Embryonic facial prominence (tissue), 1 donor: ENCODE measurements around the gene SLC25A31.

Experiments
- DNase-seq: peaks from one replicate; pipeline ENCODE4 v3.0.0-alpha.2; 2016; ENCODE audit errors: extremely low spot score

SLC25A31 gene

DNA sequence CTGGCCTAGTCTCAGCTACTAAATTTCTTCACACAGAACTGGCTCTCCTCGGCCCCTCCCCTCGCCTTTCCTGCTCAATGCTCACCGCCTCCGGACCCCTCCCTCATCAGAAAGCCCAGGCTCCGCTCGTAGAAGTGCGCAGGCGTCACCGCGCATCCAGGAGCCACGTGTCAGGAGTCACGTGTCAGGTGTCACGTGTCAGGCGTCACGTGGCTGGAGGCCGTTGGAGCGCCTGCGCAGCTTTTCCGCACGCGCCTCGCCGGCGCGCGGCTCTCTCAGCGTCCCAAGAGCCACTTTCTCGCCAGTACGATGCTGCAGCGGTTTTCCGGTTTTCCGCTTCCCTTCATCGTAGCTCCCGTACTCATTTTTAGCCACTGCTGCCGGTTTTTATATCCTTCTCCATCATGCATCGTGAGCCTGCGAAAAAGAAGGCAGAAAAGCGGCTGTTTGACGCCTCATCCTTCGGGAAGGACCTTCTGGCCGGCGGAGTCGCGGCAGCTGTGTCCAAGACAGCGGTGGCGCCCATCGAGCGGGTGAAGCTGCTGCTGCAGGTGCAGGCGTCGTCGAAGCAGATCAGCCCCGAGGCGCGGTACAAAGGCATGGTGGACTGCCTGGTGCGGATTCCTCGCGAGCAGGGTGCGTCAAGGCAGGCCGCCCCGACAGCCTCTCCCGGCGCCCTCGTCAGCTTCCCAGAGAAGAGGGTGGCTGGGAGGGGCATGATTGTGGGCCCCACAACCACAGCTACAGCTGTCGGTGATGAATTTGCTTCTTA lies at the start of gene SLC25A31:
SLC25A31 (plus strand) TSS at position 259 of the 772 bp plus-strand sequence; CDS start at position 405, 146 bp downstream.
- DNase-seq = no peak

DNA sequence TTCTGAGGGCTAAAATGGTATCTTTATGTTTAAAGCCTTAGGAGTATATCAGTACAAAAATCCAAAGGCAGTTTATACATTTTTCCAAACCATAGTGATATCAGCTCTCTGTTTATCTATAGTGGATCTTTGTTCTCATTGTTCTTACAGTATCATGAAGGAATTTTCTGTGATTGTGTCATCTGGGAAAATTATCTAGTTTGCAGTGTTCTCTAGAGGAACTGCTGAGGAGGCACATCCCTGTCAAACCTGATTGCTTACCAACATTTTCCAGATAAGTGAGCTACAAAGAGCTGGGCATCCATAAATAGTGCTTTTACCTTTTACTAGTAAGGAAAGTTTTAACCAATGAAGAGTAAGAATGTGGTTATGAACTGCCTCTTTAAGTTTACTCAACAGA lies 44.9 kb upstream of the SLC25A31 start:
- DNase-seq = no peak

DNA sequence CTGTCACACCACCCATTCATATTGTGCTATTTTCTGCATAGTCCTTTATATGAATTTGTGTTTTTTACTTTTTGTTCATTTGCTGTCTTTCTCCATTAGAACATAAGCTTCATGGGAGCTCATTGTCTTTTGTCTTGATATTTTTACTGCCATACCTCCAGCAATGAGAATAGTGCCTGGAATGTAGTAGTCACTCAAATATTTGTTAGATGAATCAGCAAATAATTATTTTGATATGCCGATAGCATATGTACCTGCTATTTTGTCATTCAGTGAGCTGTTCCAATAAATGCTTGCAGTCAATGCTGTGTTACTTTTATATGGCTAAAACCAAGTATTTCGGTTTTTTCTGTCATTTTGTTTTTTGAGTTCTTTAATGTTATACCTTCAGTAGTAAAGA lies 43.5 kb upstream of the SLC25A31 start:
- DNase-seq = no peak

DNA sequence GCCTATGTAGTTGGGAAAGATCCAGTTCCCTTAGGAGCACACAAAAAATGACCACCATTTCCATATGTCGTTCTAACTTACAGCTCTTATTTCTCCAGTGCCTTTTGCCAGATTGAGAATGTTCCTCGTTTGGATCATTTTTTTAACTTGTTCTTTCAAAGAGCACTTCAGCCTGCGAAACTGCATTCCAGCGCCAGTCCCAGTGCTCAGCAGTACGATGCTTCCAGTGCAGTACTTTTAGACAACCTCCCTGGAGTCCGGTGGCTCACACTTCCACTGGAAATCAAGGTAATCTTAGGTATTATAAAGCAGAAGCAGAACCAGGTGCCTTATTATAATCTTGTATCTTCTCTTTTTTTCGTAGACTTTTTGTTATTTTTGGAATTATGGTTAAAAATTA lies 42.6 kb upstream of the SLC25A31 start:
- DNase-seq = no peak

DNA sequence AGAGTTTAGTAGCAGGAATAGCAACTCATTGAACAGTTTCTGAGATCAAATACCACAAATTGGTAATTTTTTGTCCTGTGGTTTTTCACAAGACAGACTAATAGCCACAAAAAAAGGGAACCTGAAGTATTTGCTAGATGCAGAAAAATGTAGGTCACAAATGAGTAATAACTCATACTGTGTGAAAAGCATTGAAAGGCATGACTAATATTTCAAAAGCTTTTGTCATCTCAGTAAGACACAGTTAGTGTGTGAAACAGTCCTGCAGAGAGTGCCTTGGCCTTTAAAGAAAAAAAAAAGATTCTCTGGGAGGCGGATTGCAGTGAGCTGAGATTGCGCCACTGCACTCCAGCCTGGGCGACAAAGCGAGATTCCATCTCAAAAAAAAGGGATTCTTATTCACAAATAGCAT lies 31.4 kb upstream of the SLC25A31 start:
- DNase-seq = no peak

DNA sequence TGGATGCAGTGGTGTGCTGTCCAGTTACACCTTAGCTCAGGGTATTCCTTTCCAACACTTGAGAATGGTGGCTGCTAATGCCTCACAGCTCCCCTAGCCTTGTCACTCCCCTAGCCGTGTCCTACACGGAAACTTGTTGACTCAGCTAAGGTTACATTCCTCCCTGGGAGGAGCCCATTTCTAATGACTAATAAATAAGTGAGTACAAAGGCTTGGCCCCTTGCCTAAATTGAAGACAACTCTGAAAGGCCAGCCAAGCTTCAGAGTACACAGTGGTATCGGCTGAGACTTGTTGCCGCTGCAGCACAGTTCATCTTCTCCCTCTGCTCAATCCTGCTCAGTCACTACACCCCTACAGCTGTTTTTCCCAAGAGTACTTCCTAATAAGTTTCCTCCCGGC lies 21.2 kb upstream of the SLC25A31 start:
- no peak for DNase-seq

DNA sequence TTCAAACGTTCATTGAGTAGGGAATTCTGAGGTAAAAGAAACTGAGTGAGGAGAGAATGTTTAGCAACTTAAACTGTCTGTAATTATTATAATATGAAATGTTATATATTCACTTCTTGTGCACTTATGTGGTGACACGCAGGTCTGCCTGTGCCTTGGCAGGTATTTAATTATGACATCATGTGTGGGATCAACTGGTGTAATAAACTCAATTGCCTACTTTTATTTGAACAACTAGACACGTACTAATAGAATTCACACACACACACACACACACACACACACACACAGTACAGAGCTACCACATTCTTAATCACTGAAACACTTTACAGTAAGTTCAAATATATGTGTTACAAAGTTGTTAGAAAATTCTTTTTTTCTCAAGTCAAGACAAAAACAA lies 20.7 kb upstream of the SLC25A31 start:
- DNase-seq = no peak

DNA sequence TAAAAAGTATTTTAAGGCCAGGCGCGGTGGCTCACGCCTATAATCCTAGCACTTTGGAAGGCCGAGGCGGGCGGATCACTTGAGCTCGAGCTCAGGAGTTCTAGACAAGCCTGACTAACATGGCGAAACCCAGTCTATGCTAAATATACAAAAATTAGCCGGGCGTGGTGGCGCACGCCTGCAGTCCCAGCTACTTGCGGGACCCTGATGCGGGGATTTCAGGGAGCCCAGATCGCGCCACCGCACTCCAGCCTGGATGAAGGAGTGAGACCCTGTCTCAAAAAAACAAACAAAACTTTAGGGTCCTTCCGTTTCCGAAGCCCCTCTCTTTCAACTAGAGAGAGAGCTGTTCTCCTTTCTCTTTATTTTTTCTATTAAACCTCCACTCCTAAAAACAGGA lies 1.2 kb downstream of the SLC25A31 start:
- DNase-seq = no peak

DNA sequence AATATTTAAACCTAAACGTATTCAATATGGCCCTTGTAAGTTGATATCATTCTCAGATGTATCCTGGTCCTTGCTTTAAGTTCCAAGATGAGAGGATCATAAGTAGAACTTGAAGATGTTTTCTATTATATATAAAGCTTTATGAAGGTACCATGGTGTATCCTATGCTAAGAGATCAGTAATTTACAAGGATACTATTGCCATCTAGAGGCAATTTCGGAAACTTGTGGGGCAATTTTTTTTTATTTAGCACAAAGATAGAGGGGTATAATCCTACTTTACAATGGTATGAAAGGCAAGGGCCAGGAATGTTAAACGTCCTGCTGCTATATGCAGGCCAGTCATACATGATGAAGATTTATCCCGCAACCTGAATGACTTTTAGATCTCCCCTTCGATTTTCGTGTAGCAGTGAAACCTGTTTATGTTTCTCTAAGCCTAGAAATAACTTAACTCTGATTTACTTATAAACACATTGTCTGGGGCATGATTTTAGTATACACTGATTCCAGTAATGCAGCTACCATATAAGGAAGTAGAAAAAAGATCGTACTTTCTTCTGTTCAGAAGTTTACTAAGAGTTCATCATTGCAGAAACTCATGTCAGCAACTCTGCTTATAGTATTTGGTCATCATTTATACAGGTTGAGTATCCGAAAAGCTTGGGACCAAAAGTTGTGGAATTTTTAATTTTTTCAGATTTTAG lies 2.6 kb downstream of the SLC25A31 start:
- DNase-seq = peak; percentile 58

DNA sequence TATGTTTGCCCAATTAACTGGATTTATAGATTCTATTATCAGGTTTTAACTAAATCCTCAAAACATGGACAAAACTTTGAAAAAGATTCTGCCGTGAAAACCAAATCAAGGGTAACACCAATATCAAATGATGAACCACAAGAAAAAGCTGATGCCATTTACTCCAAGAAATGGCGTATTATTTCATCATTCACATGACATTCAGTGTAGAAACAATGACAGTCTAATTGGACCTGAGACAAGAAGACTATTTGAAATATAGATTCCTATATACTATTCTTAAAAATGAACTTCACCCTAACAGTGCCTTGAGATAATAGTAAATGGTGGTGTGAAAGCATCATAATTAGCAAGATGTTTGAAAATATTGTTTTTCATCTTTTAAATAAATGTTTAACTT lies 4.8 kb downstream of the SLC25A31 start:
- DNase-seq = no peak

DNA sequence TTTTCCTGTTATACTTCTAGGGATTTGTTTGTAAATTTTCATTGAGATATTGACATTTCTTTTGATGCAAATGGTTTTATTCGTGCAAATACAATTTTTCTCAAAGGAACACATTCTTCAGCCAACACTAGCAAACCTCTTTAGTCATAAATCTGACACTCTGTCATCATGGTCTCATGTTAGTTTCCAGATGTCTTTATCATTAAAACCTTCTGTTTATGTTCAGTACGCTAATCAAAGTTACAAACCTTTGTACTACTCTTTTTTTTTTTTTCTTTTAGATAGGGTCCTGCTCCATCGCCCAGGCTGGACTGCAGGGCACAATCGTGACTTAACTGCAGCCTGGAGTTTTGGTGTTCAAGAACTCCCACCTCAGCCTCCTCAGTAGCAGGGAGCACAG lies 7.1 kb downstream of the SLC25A31 start:
- DNase-seq = no peak

DNA sequence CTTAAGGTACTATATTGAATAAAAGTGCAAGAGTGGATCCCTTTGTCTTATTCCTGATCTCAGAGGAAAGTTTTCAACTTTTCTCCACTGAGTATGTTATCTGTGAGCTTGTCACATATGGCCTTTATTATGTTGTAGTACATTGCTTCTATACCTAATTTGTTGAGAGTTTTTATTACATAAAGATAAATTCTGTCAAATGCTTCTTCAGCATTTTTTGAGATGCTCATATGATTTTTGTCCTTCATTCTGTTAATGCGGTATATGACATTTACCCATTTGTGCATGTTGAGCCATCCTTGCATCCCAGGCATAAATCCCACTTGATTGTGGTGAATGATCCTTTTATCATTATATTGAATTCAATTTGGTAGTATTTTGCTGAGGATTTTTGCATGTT lies 11.0 kb downstream of the SLC25A31 start:
- no peak for DNase-seq

DNA sequence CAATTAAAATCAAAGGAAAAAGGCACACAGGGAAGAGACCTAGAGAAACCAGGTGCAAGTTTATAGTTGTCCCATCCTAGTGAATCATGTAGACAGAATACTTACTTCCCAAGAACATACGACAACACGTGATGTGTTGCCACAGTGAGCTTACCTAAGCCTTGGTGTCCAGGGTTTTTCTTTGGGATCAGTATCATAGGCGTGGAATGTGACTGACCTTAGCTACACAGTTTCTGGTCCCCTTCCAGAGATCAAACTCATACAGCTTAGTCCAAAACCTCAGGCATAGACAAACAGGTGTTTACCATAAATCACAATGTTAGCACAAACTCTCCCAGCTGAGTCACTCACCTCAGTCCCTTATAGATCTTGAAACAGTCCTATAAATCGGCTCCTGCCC lies 17.7 kb downstream of the SLC25A31 start:
- DNase-seq = no peak

DNA sequence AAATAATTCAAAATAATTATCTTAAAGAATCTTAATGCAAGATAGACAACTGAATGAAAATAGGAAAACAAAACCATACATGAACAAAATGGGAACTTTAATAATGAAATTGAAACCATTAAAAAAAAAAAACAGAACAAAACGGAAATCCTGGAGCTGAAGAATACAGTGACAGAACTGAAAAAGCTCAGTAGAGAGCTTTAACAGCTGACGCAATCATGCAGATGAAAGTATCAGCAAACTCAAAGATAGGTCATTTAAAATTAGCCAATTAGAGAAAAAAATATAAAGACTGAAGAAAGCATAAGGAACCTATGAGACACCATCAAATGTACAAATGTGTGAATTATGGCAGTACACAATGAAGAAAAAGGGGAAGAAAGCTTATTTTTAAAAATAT lies 18.8 kb downstream of the SLC25A31 start:
- no peak for DNase-seq

DNA sequence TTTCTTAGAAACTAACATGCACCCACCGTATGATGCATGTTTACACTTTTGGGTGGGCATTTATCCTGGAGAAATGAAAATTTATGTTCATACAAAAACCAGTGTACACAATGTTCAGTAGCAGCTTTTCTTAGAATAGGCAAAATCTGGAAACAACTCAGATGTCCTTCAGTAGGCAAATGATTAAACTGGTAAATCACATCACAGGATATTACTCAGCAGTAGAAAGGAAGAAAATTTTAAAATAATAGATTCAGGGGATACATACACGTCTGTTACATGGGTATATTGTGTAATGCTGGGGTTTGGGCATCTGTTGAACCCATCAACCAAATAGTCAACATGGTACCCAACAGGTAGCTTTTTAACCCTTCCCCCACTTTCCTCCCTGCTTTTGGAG lies 26.7 kb downstream of the SLC25A31 start:
- no peak for DNase-seq

DNA sequence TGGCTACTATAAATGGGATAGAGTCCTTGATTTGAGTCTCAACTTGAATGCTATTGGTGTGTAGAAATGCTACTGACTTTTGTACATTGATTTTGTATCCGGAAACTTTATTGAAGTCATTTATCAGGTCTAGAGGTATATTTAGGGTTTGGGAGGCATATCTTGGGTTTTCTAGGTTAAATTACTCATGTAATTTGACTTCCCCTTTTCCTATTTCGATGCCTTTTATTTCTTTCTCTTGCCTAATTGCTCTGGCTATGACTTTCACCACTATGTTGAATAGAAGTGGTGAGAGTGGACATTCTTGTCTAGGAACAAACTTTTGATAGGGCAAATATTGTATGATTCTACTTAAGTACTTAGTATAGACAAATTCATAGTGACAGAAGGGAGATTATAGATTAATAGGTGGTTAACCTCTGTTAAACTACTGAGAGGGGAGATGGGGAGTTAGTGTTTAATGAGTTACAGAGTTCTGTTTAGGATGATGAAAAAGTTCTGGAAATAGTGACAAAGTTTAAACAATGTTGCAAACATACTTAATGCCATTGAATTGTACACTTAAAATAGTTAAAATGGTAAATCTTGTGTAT lies 29.1 kb downstream of the SLC25A31 start:
- DNase-seq = no peak

DNA sequence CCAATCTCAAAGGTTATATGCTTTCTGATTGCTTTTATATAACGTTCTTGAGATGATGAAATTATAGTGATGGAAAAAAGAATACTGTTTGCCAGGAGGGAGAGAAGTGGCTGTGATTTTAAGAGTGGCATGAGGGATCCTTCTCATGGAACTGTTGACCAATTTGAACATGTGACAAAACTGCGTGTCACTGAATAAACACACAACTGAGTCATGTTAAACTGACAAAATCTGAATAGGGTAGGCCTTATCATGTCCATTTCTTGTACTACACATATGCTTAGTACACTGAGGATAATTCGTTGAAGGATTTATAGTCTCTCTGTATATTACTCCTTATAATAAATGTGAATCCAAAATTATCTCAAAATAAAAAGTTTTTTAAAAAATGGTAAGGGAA lies 29.7 kb downstream of the SLC25A31 start:
- DNase-seq = no peak

DNA sequence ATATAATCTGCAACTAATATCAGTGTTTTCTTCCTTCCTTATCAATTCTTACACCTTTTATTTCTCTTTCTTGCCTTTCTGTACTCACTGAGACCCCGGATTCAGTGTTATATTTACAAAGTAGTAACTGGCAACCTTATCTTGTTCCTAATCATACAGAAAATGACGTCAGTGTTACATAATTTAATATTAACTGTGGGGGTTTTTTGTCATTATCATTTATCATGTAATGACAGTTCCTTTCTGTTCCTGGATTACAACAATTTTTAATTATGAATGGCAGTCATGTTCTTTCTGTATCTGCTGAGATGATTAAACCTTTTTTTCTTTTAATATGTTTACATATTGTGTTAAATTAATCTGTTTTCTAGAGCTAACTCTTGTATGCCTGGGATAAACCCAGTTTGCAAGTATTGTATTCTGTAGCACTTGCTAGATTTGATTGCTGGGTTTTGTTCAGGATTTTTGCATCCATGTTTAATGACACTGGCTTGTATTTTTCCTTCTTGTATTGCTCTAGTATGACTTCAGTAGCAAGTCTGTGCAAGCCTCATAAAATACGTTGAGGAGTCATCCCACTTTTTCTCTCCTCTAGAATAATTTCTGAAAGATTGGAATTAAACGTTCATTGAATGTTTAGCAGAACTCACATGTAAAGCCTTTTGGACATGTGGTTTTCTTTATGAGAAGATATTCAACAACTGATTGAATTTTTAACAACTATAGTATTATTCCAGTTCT lies 41.5 kb downstream of the SLC25A31 start:
- no peak for DNase-seq

DNA sequence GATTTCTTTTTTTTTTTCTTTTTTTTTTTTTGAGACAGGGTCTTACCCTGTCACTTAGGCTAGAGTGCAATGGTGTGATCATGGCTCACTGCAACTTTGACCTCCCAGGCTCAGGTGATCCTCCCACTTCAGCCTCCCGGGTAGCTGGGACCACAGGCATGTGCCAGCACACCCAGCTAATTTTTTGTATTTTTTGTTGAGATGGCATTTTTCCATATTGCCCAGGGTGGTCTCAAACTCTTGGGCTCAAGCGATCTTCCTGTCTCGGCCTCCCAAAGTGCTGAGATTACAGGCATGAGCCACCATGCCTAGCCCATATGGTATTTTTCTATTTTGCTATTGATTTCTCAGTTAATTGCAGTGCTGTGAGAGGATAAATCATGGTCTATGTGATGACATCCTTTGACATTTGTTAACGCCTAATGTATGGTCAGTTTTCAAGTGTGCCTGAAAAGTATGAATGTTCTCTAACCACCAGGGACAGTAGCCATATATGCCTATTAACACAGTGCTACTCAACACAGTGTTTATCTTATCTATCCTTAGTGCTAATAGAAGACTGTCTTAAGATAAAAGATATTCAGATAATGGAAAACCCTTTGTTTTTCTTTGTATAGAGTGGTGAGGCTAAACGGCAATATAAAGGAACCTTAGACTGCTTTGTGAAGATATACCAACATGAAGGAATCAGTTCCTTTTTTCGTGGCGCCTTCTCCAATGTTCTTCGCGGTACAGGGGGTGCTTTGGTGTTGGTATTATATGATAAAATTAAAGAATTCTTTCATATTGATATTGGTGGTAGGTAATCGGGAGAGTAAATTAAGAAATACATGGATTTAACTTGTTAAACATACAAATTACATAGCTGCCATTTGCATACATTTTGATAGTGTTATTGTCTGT lies 42.8 kb downstream of the SLC25A31 start:
- no peak for DNase-seq

DNA sequence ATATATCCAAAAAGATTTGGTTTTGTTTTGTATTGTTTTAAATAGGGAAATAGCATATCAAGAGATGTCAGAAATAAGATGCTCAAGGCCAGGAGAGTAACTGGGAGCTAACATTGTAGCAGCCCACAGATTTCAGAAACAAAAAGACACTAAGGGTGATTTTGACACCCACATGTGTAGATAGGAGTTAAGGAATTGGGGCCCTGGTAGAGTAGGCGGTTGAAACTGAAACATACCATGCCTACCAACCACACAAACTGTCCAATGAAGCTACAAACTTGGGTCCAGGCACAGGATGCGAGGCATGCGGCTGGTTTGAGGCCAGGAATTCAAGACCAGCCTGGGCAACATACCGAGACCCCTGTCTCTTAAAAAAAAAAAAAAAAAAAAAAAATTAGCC lies 45.6 kb downstream of the SLC25A31 start:
- no peak for DNase-seq

DNA sequence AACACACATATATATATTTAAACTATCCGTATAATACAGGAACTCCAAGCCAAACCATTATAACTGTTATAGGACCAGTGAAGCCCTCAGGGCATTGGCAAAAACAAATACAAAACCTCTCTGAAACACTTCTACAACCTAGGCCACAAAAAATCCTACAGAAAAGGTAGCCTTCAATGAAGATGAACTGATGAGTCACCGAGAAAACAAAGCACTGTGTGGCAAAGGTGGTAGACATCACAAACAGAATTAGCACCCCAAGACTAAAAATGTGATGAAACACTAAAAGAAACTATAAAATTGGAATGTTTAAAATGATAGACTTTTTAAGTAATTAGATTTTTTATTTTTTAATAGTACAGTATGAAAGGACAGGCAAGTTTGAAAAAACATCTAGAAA lies 46.4 kb downstream of the SLC25A31 start:
- DNase-seq = no peak
